ENCODE measurements around the gene SLC27A3.
"Not testable (repeated sequence)": the region's sequence is repeated elsewhere in the genome, so short reads cannot be mapped to it uniquely, and the experiment has no call there.

Gene SLC27A3

GRCh38 chr1:153764310-153764709 lies 10.9 kb upstream of the SLC27A3 start:
- peak overlapping the region in 1 of 2 donors; percentile 47 for H3K27ac ChIP-seq

GRCh38 chr1:153766663-153767062 lies 8.5 kb upstream of the SLC27A3 start:
- not testable (repeated sequence) for DNase-seq (ENCODE audit: low spot score); H3K27ac ChIP-seq; H3K4me3 ChIP-seq

More at GRCh38 chr1:153764310-153764709, 10.9 kb upstream of the SLC27A3 start:
- no peak overlapping the region for H3K4me3 ChIP-seq
- DNase-seq (ENCODE audit: low spot score), result no peak
- TF ChIP-seq CTCF (IDR thresholded peaks at IDR 0.05), result no peak

- no peak for TF ChIP-seq CTCF (IDR thresholded peaks at IDR 0.05)
- H3K27ac ChIP-seq, result no peak overlapping the region
- no peak for DNase-seq (ENCODE audit: low spot score)
- no peak overlapping the region for H3K4me3 ChIP-seq
These were observed 7.7 kb upstream of the SLC27A3 start for GRCh38 chr1:153767519-153767918.

- TF ChIP-seq CTCF (IDR thresholded peaks at IDR 0.05), result no peak
- H3K27ac ChIP-seq, result no peak overlapping the region
- no peak for DNase-seq (ENCODE audit: low spot score)
- H3K4me3 ChIP-seq, result no peak overlapping the region
These were observed 6.7 kb upstream of the SLC27A3 start for GRCh38 chr1:153768316-153769181.

GRCh38 chr1:153769221-153769620 lies 6.0 kb upstream of the SLC27A3 start:
- no peak for TF ChIP-seq CTCF (IDR thresholded peaks at IDR 0.05)
- no peak for DNase-seq (ENCODE audit: low spot score)
- no peak overlapping the region for H3K27ac ChIP-seq
- H3K4me3 ChIP-seq, result no peak overlapping the region

GRCh38 chr1:153770797-153771196 lies 4.4 kb upstream of the SLC27A3 start:
- Histone ChIP-seq H3K27ac (peak overlapping the region in 1 of 2 donors; percentile 69), H3K4me3 (no peak overlapping the region)
- no peak for TF ChIP-seq CTCF (IDR thresholded peaks at IDR 0.05)
- DNase-seq (ENCODE audit: low spot score), result no peak

GRCh38 chr1:153771261-153771660 lies 3.9 kb upstream of the SLC27A3 start:
- H3K27ac ChIP-seq, result peak overlapping the region in 1 of 2 donors; percentile 69

More at GRCh38 chr1:153771261-153771660, 3.9 kb upstream of the SLC27A3 start:
- DNase-seq (ENCODE audit: low spot score), result no peak
- no peak overlapping the region for H3K4me3 ChIP-seq
- no peak for TF ChIP-seq CTCF (IDR thresholded peaks at IDR 0.05)
